Stimulated activated CD4-positive, alpha-beta T cell treated with anti-CD3 and anti-CD28 coated beads, Interleukin-4, amount 100 ng/mL, for 1 hour (primary cell): ENCODE results near the gene MGA.

Source experiments
- DNase-seq: peaks from one replicate; pipeline ENCODE4 v3.0.0-alpha.2; 2020

The MGA gene

GRCh38 chr15:41659190-41659589 lies 1.0 kb upstream of the MGA start:
- DNase-seq: no peak

- no peak for DNase-seq
Measured at GRCh38 chr15:41659855-41660234, 360 bp upstream of the MGA start.

- no peak for DNase-seq
Measured at GRCh38 chr15:41661078-41661517, 893 bp downstream of the MGA start.

GRCh38 chr15:41661518-41662225 lies 1.5 kb downstream of the MGA start:
- peak; percentile 70 for DNase-seq

GRCh38 chr15:41666353-41666920 lies 6.2 kb downstream of the MGA start:
- DNase-seq: no peak

- no peak for DNase-seq
Measured at GRCh38 chr15:41669701-41670100, 9.5 kb downstream of the MGA start.

GRCh38 chr15:41671656-41672648 lies 11.7 kb downstream of the MGA start:
- no peak for DNase-seq

GRCh38 chr15:41675337-41675736 lies 15.1 kb downstream of the MGA start:
- DNase-seq: no peak

GRCh38 chr15:41678742-41679141 lies 18.5 kb downstream of the MGA start:
- no peak for DNase-seq

- no peak for DNase-seq
Measured at GRCh38 chr15:41683955-41684354, 23.8 kb downstream of the MGA start.

- DNase-seq: no peak
Measured at GRCh38 chr15:41688671-41689070, 28.5 kb downstream of the MGA start.

GRCh38 chr15:41689083-41689482 lies 28.9 kb downstream of the MGA start:
- DNase-seq: no peak

GRCh38 chr15:41689834-41690233 lies 29.6 kb downstream of the MGA start:
- no peak for DNase-seq

GRCh38 chr15:41690636-41691035 lies 30.4 kb downstream of the MGA start:
- no peak for DNase-seq

GRCh38 chr15:41691471-41691870 lies 31.3 kb downstream of the MGA start:
- no peak for DNase-seq

- DNase-seq: no peak
Measured at GRCh38 chr15:41692049-41692448, 31.8 kb downstream of the MGA start.

- DNase-seq: no peak
Measured at GRCh38 chr15:41693757-41694156, 33.6 kb downstream of the MGA start.

GRCh38 chr15:41695750-41696436 lies 35.7 kb downstream of the MGA start:
- DNase-seq: peak; percentile 9

- no peak for DNase-seq
Measured at GRCh38 chr15:41698779-41699178, 38.6 kb downstream of the MGA start.

- no peak for DNase-seq
Measured at GRCh38 chr15:41703120-41703519, 42.9 kb downstream of the MGA start.

GRCh38 chr15:41713047-41713446 lies 52.8 kb downstream of the MGA start:
- DNase-seq: no peak

- DNase-seq: no peak
Measured at GRCh38 chr15:41714291-41714690, 54.1 kb downstream of the MGA start.

GRCh38 chr15:41716864-41717263 lies 56.7 kb downstream of the MGA start:
- DNase-seq: no peak
